ENCODE measurements around the gene MARCO. TPM values are rescaled to one million over a fixed set of nuclear protein-coding genes. Genes with fewer than 3 reads are reported as not detected.

The MARCO gene
- total and polyA plus RNA-seq, 4 donors = 21.8 to 113 (median 61.6) TPM

DNA sequence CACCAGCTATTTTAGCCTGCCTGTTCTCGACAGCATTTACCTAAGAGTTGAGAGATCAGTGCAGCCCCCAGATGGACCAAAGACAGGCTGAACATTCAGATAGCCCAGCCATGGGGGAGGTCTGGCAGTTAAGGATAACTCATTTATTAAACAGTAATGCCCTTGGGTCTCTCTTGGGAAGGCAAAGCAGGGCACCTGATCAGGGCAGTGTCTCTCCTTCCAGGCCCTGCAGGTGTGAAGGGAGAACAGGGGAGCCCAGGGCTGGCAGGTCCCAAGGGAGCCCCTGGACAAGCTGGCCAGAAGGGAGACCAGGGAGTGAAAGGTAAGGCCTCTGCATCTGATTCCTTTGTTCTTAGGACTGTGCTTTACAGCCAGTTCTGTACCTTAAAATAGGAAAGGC lies 49.6 kb downstream of the MARCO start:
- no peak for DNase-seq (ENCODE audit: low spot score)
- no peaks in the 10 kb centered on the region for H3K4me1 ChIP-seq (ENCODE audit: control insufficient read depth in 4 of 4, insufficient read depth in 4 of 4, low read length in 3 of 4)
- no peak overlapping the region for H3K4me3 ChIP-seq (ENCODE audit: low read depth in 1 of 3, low read length in 3 of 3)
- H3K9me3 ChIP-seq (ENCODE audit: control insufficient read depth in 4 of 4, low read length in 3 of 4) = peaks cover 0 to 6% (median 0%) of the 10 kb centered on the region in 4 donors
- H3K9ac ChIP-seq (ENCODE audit: low read depth in 1 of 2, low read length in 2 of 2) = no peak overlapping the region
- H3K36me3 ChIP-seq (ENCODE audit: control insufficient read depth in 4 of 4, insufficient read depth in 3 of 4, low read depth in 1 of 4, low read length in 3 of 4) = no peaks in the 10 kb centered on the region
- TF ChIP-seq RXRA (IDR thresholded peaks at IDR 0.05) (no peak), TAF1 (conservative IDR thresholded peaks at IDR 0.05) (no peak)
- 83% methylated on average over 1 of the region's 1 CpG for whole genome bisulfite sequencing
- H3K27ac ChIP-seq (ENCODE audit: low read depth in 1 of 2, low read length in 2 of 2) = no peak overlapping the region
- H3K27me3 ChIP-seq (ENCODE audit: control insufficient read depth in 4 of 4, insufficient read depth in 4 of 4, low read length in 3 of 4) = peaks cover 0 to 9% (median 1%) of the 10 kb centered on the region in 4 donors

- WGBS = 83% methylated on average over 13 of the region's 13 CpGs
- H3K9ac ChIP-seq (ENCODE audit: low read depth in 1 of 2, low read length in 2 of 2) = no peak overlapping the region
Observed at GRCh38 chr2:118992740-118993391, 50.9 kb downstream of the MARCO start.

GRCh38 chr2:118993392-118993752 lies 51.4 kb downstream of the MARCO start:
- Histone ChIP-seq H3K9me3 (ENCODE audit: control insufficient read depth in 4 of 4, low read length in 3 of 4) (peaks cover 0 to 6% (median 0%) of the 10 kb centered on the region in 4 donors), H3K27me3 (ENCODE audit: control insufficient read depth in 4 of 4, insufficient read depth in 4 of 4, low read length in 3 of 4) (peaks cover 0 to 5% (median 0%) of the 10 kb centered on the region in 4 donors), H3K9ac (ENCODE audit: low read depth in 1 of 2, low read length in 2 of 2) (no peak overlapping the region), H3K4me3 (ENCODE audit: low read depth in 1 of 3, low read length in 3 of 3) (no peak overlapping the region), H3K36me3 (ENCODE audit: control insufficient read depth in 4 of 4, insufficient read depth in 3 of 4, low read depth in 1 of 4, low read length in 3 of 4) (no peaks in the 10 kb centered on the region), H3K4me1 (ENCODE audit: control insufficient read depth in 4 of 4, insufficient read depth in 4 of 4, low read length in 3 of 4) (no peaks in the 10 kb centered on the region), H3K27ac (ENCODE audit: low read depth in 1 of 2, low read length in 2 of 2) (no peak overlapping the region)
- DNase-seq (ENCODE audit: low spot score) = no peak
- 81% methylated on average over 4 of the region's 4 CpGs for WGBS
- TF ChIP-seq TAF1 (conservative IDR thresholded peaks at IDR 0.05) (no peak), ATF3 (IDR thresholded peaks at IDR 0.05) (no peak), HNF4A (conservative IDR thresholded peaks at IDR 0.05) (no peak), MAX (IDR thresholded peaks at IDR 0.05) (no peak), RAD21 (IDR thresholded peaks at IDR 0.05) (no peak), CTCF (IDR thresholded peaks at IDR 0.05; ENCODE audit: low read depth, low read length, missing input control) (no peak), JUND (IDR thresholded peaks at IDR 0.05) (no peak), EGR1 (IDR thresholded peaks at IDR 0.05; ENCODE audit: low read depth in 2 of 2) (no peak), GABPA (IDR thresholded peaks at IDR 0.05 in 1 of 2, conservative IDR thresholded peaks at IDR 0.05 in 1 of 2) (no peak), FOXA1 (IDR thresholded peaks at IDR 0.05) (no peak), YY1 (IDR thresholded peaks at IDR 0.05) (no peak), NR2F2 (IDR thresholded peaks at IDR 0.05) (no peak), SP1 (IDR thresholded peaks at IDR 0.05) (no peak), HNF4G (IDR thresholded peaks at IDR 0.05) (no peak)
- TF ChIP-seq, protein P1, sequence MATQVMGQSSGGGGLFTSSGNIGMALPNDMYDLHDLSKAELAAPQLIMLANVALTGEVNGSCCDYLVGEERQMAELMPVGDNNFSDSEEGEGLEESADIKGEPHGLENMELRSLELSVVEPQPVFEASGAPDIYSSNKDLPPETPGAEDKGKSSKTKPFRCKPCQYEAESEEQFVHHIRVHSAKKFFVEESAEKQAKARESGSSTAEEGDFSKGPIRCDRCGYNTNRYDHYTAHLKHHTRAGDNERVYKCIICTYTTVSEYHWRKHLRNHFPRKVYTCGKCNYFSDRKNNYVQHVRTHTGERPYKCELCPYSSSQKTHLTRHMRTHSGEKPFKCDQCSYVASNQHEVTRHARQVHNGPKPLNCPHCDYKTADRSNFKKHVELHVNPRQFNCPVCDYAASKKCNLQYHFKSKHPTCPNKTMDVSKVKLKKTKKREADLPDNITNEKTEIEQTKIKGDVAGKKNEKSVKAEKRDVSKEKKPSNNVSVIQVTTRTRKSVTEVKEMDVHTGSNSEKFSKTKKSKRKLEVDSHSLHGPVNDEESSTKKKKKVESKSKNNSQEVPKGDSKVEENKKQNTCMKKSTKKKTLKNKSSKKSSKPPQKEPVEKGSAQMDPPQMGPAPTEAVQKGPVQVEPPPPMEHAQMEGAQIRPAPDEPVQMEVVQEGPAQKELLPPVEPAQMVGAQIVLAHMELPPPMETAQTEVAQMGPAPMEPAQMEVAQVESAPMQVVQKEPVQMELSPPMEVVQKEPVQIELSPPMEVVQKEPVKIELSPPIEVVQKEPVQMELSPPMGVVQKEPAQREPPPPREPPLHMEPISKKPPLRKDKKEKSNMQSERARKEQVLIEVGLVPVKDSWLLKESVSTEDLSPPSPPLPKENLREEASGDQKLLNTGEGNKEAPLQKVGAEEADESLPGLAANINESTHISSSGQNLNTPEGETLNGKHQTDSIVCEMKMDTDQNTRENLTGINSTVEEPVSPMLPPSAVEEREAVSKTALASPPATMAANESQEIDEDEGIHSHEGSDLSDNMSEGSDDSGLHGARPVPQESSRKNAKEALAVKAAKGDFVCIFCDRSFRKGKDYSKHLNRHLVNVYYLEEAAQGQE (IDR thresholded peaks at IDR 0.05) = no peak

More at GRCh38 chr2:118992740-118993391, 50.9 kb downstream of the MARCO start:
- H3K27me3 ChIP-seq (ENCODE audit: control insufficient read depth in 4 of 4, insufficient read depth in 4 of 4, low read length in 3 of 4) = peaks cover 0 to 9% (median 1%) of the 10 kb centered on the region in 4 donors
- H3K36me3 ChIP-seq (ENCODE audit: control insufficient read depth in 4 of 4, insufficient read depth in 3 of 4, low read depth in 1 of 4, low read length in 3 of 4) = no peaks in the 10 kb centered on the region
- peaks cover 0 to 6% (median 0%) of the 10 kb centered on the region in 4 donors for H3K9me3 ChIP-seq (ENCODE audit: control insufficient read depth in 4 of 4, low read length in 3 of 4)
- H3K27ac ChIP-seq (ENCODE audit: low read depth in 1 of 2, low read length in 2 of 2) = no peak overlapping the region
- H3K4me3 ChIP-seq (ENCODE audit: low read depth in 1 of 3, low read length in 3 of 3) = no peak overlapping the region
- DNase-seq (ENCODE audit: low spot score) = no peak
- no peaks in the 10 kb centered on the region for H3K4me1 ChIP-seq (ENCODE audit: control insufficient read depth in 4 of 4, insufficient read depth in 4 of 4, low read length in 3 of 4)
- no peak for TF ChIP-seq YY1 (IDR thresholded peaks at IDR 0.05)
